DMS53 treated with DMSO at 0.1 percent for 48 hours (cell line): ENCODE measurements around the gene ACTL7A.

Experiments
- DNase-seq: peaks from one replicate; lab custom pipeline; 2025; ENCODE audit not compliant: unreplicated experiment; lab: John Stamatoyannopoulos, UW

ACTL7A gene

DNA sequence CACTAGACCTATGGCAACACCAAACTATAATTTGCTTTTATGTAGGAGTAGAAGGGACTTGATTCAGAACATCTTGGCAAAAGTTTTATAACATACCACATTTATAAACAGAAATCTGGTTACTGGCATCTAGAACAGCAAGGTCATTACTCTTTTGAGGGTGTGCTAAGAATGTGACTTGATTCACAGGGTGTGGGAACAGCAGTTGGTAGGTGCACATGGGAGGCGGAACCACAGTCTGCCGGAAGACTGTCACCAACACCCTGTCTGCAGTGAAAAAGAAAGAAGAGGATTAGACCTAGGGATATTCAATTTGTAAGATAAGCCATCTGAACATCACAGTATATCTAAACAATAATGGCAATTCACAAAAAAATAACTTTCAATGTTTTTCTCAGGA, 48.8 kb downstream of the ACTL7A start:
- DNase-seq: no peak

- no peak for DNase-seq
These were observed 49.8 kb downstream of the ACTL7A start for GRCh38 chr9:108911820-108912219.
